ENCODE measurements around the gene NPAS2.

DNA sequence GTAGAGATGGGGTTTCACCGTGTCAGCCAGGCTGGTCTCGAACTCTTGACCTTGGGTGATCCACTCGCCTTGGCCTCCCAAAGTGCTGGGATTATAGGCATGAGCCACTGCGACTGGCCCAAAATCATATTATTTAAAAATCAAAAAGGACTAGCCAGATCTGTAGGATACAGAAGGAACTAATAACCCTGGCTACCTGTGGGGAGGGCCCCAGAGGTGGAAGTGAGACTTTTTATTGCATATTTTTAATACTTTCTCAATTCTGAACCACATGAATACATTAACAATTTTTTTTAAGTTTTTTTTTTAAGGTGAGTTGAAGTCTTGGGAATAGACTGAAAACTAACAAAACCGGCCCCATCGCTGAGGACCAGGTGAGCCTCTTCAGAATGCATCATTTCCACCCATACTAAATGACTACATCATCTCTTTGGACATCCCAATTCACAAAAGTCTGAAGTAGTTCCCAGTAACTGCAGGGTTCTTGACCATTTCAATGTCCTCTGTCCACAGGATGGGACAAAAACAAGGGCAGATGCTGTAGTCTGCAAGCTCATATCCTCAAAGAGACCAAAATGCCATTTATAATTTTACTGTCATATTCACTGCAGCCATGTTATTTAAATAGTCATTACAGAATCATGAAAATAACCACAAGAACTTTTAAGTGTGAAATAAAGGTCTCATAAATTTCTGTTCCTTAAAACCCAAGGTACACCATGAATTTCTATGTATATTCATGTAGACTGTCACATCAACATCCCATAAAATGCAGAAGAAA is 203.6 kb downstream of the NPAS2 start:
- TF ChIP-seq EZH2 (optimal IDR thresholded peaks at IDR 0.05; ENCODE audit: low read depth, low read length): no peak
- TF ChIP-seq, protein P1, sequence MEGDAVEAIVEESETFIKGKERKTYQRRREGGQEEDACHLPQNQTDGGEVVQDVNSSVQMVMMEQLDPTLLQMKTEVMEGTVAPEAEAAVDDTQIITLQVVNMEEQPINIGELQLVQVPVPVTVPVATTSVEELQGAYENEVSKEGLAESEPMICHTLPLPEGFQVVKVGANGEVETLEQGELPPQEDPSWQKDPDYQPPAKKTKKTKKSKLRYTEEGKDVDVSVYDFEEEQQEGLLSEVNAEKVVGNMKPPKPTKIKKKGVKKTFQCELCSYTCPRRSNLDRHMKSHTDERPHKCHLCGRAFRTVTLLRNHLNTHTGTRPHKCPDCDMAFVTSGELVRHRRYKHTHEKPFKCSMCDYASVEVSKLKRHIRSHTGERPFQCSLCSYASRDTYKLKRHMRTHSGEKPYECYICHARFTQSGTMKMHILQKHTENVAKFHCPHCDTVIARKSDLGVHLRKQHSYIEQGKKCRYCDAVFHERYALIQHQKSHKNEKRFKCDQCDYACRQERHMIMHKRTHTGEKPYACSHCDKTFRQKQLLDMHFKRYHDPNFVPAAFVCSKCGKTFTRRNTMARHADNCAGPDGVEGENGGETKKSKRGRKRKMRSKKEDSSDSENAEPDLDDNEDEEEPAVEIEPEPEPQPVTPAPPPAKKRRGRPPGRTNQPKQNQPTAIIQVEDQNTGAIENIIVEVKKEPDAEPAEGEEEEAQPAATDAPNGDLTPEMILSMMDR (IDR thresholded peaks at IDR 0.05; ENCODE audit: low read length): no peak

All from MM.1S (cell line).